ENCODE data around the gene NMRAL1. TPM values are rescaled to one million over a fixed set of nuclear protein-coding genes. Genes with fewer than 3 reads are reported as not detected.

The NMRAL1 gene
- polyA plus RNA-seq, 1 donor from 2014 or later: 6.3 TPM

- Histone ChIP-seq H4K20me1 (ENCODE audit: insufficient read depth) (no peaks in the 10 kb centered on the region), H3K9me2 (ENCODE audit: insufficient read depth, low read length) (no peaks in the 10 kb centered on the region), H3K9ac (ENCODE audit: low read length) (no peak overlapping the region), H3K36me3 (ENCODE audit: insufficient read depth, low read length) (no peaks in the 10 kb centered on the region), H3K27ac (ENCODE audit: low read length) (no peak overlapping the region), H2AFZ (ENCODE audit: low read depth, low read length) (no peak overlapping the region), H3F3A (ENCODE audit: insufficient read depth, low read length, poor library complexity, severe bottlenecking) (no peaks in the 10 kb centered on the region), H3K9me3 (ENCODE audit: low read length) (no peaks in the 10 kb centered on the region), H3K27me3 (ENCODE audit: insufficient read depth, low read depth, low read length) (no peaks in the 10 kb centered on the region), H3K4me3 (ENCODE audit: low read length) (no peak overlapping the region), H3K79me2 (replicated peaks; ENCODE audit: insufficient read depth, low read length) (no peaks in the 10 kb centered on the region), H3K4me2 (ENCODE audit: low read length) (no peak overlapping the region)
- TF ChIP-seq TAF1 (IDR thresholded peaks at IDR 0.05; ENCODE audit: low read depth) (no peak), EZH2 (IDR thresholded peaks at IDR 0.05; ENCODE audit: borderline replicate concordance, insufficient read depth, low read length, poor library complexity, severe bottlenecking) (no peak), EP300 (conservative IDR thresholded peaks at IDR 0.05; ENCODE audit: poor library complexity, severe bottlenecking) (no peak), MXI1 (conservative IDR thresholded peaks at IDR 0.05; ENCODE audit: poor library complexity, severe bottlenecking) (no peak), SMC3 (conservative IDR thresholded peaks at IDR 0.05; ENCODE audit: poor library complexity) (no peak), CTCF (IDR thresholded peaks at IDR 0.05; ENCODE audit: poor library complexity, severe bottlenecking) (no peak), POLR2AphosphoS5 (IDR thresholded peaks at IDR 0.05) (no peak), RAD21 (conservative IDR thresholded peaks at IDR 0.05) (no peak), REST (IDR thresholded peaks at IDR 0.05; ENCODE audit: borderline replicate concordance) (no peak)
Measured at GRCh38 chr16:4510747-4511426, 36.5 kb upstream of the NMRAL1 start.

- no peaks in the 10 kb centered on the region for H4K20me1 ChIP-seq (ENCODE audit: insufficient read depth)
- H3F3A ChIP-seq (ENCODE audit: insufficient read depth, low read length, poor library complexity, severe bottlenecking): no peaks in the 10 kb centered on the region
- H3K9ac ChIP-seq (ENCODE audit: low read length): no peak overlapping the region
- H3K9me2 ChIP-seq (ENCODE audit: insufficient read depth, low read length): no peaks in the 10 kb centered on the region
- H3K27ac ChIP-seq (ENCODE audit: low read length): no peak overlapping the region
- H3K4me3 ChIP-seq (ENCODE audit: low read length): no peak overlapping the region
- H3K79me2 ChIP-seq (replicated peaks; ENCODE audit: insufficient read depth, low read length): no peaks in the 10 kb centered on the region
- no peaks in the 10 kb centered on the region for H3K27me3 ChIP-seq (ENCODE audit: insufficient read depth, low read depth, low read length)
- no peak overlapping the region for H3K4me2 ChIP-seq (ENCODE audit: low read length)
- H2AFZ ChIP-seq (ENCODE audit: low read depth, low read length): no peak overlapping the region
- no peaks in the 10 kb centered on the region for H3K9me3 ChIP-seq (ENCODE audit: low read length)
- TF ChIP-seq TAF1 (IDR thresholded peaks at IDR 0.05; ENCODE audit: low read depth) (no peak), RAD21 (conservative IDR thresholded peaks at IDR 0.05) (no peak), POLR2AphosphoS5 (IDR thresholded peaks at IDR 0.05) (no peak), CTCF (IDR thresholded peaks at IDR 0.05; ENCODE audit: poor library complexity, severe bottlenecking) (no peak), SMC3 (conservative IDR thresholded peaks at IDR 0.05; ENCODE audit: poor library complexity) (no peak), REST (IDR thresholded peaks at IDR 0.05; ENCODE audit: borderline replicate concordance) (no peak), EP300 (conservative IDR thresholded peaks at IDR 0.05; ENCODE audit: poor library complexity, severe bottlenecking) (no peak), EZH2 (IDR thresholded peaks at IDR 0.05; ENCODE audit: borderline replicate concordance, insufficient read depth, low read length, poor library complexity, severe bottlenecking) (no peak), MXI1 (conservative IDR thresholded peaks at IDR 0.05; ENCODE audit: poor library complexity, severe bottlenecking) (no peak)
- no peaks in the 10 kb centered on the region for H3K36me3 ChIP-seq (ENCODE audit: insufficient read depth, low read length)
Measured at GRCh38 chr16:4510131-4510530, 35.7 kb upstream of the NMRAL1 start.
